Activated naive CD4-positive, alpha-beta T cell treated with anti-CD3 and anti-CD28 coated beads, Interleukin-2, amount 50 U/mL, for 24 hours (primary cell): Measurements from ENCODE around the gene NEURL1.
A peak's percentile ranks its signal among the peaks of the same experiment; 100 is the strongest.
"Not testable (repeated sequence)": the region's sequence is repeated elsewhere in the genome, so short reads cannot be mapped to it uniquely, and the experiment has no call there.

Experiments
- H3K27ac Mint-ChIP-seq: one replicate; pipeline ENCODE4 v1.8.0; 2021; ENCODE audit warnings: mild to moderate bottlenecking, mixed read lengths
- H3K27me3 Mint-ChIP-seq: one replicate; pipeline ENCODE4 v1.8.0; 2021; ENCODE audit warnings: mixed read lengths
- H3K36me3 Mint-ChIP-seq: one replicate; pipeline ENCODE4 v1.8.0; 2021; ENCODE audit warnings: mixed read lengths
- H3K4me1 Mint-ChIP-seq: one replicate; pipeline ENCODE4 v1.8.0; 2021; ENCODE audit warnings: mixed read lengths
- H3K4me3 Mint-ChIP-seq: one replicate; pipeline ENCODE4 v1.8.0; 2021; ENCODE audit warnings: mild to moderate bottlenecking, mixed read lengths
- H3K9me3 Mint-ChIP-seq: one replicate; pipeline ENCODE4 v1.8.0; 2021; ENCODE audit warnings: mixed read lengths

Gene NEURL1

GRCh38 chr10:103600956-103601569 is 107.6 kb downstream of the NEURL1 start:
- no peaks in the 10 kb centered on the region for H3K36me3 Mint-ChIP-seq
- H3K27ac Mint-ChIP-seq: peak overlapping the region; percentile 32
- H3K4me3 Mint-ChIP-seq: no peak overlapping the region
- H3K4me1 Mint-ChIP-seq: no peaks in the 10 kb centered on the region
- H3K9me3 Mint-ChIP-seq: no peaks in the 10 kb centered on the region
- H3K27me3 Mint-ChIP-seq: no peaks in the 10 kb centered on the region

GRCh38 chr10:103602028-103602851 is 108.7 kb downstream of the NEURL1 start:
- H3K27ac Mint-ChIP-seq: no peak overlapping the region
- H3K9me3 Mint-ChIP-seq: no peaks in the 10 kb centered on the region
- no peaks in the 10 kb centered on the region for H3K4me1 Mint-ChIP-seq
- no peaks in the 10 kb centered on the region for H3K36me3 Mint-ChIP-seq
- no peak overlapping the region for H3K4me3 Mint-ChIP-seq
- no peaks in the 10 kb centered on the region for H3K27me3 Mint-ChIP-seq

DNA sequence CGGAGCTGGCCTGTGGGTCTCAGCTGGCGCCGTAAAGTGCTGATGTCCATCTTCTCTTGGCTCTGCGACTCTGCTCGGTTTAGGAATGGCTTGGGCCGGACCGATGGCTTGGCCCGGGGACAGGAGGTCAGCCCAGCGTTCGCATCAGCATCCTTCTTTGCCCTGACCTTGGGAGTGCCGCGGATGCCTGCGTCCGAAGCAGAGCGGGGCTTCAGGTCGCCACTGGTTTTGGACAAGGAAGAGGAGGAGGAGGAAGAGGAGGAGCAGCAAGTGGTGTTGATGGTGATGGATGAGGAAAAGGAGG is 109.3 kb downstream of the NEURL1 start:
- Mint-ChIP-seq H3K9me3 (no peaks in the 10 kb centered on the region), H3K36me3 (no peaks in the 10 kb centered on the region), H3K27ac (no peak overlapping the region), H3K4me1 (no peaks in the 10 kb centered on the region), H3K27me3 (no peaks in the 10 kb centered on the region), H3K4me3 (no peak overlapping the region)

DNA sequence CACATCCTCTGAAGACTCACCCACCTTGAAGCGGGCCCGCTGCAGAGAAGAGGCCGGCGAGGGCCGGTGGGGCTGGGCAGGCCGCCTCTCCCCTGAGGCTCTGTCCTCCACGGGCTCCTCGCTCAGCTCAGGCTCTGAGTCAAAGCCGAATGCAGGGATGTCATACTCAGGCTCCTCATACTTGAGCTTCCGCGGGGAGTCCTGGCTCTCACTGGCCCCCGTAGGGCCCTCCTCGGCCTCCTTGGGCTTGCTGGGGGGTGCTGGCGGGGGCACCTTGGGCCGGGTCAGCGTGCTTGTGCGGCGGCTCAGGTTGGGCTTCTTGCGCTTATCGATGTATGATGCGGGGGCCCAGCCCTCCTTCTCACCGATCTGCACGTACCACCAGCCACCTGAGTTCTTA is 109.9 kb downstream of the NEURL1 start:
- no peaks in the 10 kb centered on the region for H3K27me3 Mint-ChIP-seq
- H3K9me3 Mint-ChIP-seq: no peaks in the 10 kb centered on the region
- H3K36me3 Mint-ChIP-seq: no peaks in the 10 kb centered on the region
- no peak overlapping the region for H3K27ac Mint-ChIP-seq
- H3K4me1 Mint-ChIP-seq: no peaks in the 10 kb centered on the region
- H3K4me3 Mint-ChIP-seq: no peak overlapping the region

- no peaks in the 10 kb centered on the region for H3K27me3 Mint-ChIP-seq
- H3K36me3 Mint-ChIP-seq: no peaks in the 10 kb centered on the region
- no peak overlapping the region for H3K4me3 Mint-ChIP-seq
- no peaks in the 10 kb centered on the region for H3K9me3 Mint-ChIP-seq
- no peaks in the 10 kb centered on the region for H3K4me1 Mint-ChIP-seq
- no peak overlapping the region for H3K27ac Mint-ChIP-seq
Measured at GRCh38 chr10:103605359-103606096, 112.0 kb downstream of the NEURL1 start.

DNA sequence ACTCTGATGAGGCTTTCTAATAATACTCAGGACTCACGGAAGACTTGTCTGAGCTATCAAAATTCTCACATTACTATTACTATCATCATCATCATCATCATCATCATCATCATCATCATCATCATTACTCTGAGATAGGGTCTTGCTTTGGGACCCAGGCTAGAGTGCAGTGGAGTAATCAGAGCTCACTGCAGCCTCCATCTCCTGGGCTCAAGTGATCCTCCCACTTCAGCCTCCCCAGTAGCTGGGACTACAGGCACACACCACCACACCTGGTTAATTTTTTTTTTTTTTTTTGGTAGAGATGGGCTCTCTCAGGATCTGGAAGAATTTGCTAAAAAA is 112.6 kb downstream of the NEURL1 start:
- H3K36me3 Mint-ChIP-seq, H3K4me1 Mint-ChIP-seq, H3K27me3 Mint-ChIP-seq, H3K4me3 Mint-ChIP-seq, H3K27ac Mint-ChIP-seq, H3K9me3 Mint-ChIP-seq: not testable (repeated sequence)

GRCh38 chr10:103607051-103607450 is 113.5 kb downstream of the NEURL1 start:
- not testable (repeated sequence) for H3K4me1 Mint-ChIP-seq, H3K27me3 Mint-ChIP-seq, H3K4me3 Mint-ChIP-seq, H3K9me3 Mint-ChIP-seq, H3K36me3 Mint-ChIP-seq, H3K27ac Mint-ChIP-seq

DNA sequence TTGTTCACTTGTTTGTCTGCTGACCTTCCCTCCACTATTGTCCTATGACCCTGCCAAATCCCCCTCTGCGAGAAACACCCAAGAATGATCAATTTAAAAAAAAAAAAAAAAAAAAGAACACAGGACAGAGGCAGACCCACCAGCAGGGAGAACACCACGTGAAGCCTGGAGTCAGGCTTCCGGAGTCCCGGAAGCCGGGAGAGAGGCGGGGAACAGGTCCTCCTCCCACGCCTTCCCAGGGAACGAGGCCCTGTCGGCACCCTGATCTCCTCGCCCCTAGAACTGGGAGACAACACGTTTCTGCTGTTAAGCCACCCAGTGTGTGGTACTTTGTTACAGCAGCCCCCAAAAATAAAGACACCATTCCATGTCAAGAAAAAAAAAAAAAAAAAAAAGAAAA is 114.6 kb downstream of the NEURL1 start:
- peak overlapping the region; percentile 17 for H3K27ac Mint-ChIP-seq
- H3K4me3 Mint-ChIP-seq, H3K9me3 Mint-ChIP-seq, H3K4me1 Mint-ChIP-seq, H3K27me3 Mint-ChIP-seq, H3K36me3 Mint-ChIP-seq: not testable (repeated sequence)

DNA sequence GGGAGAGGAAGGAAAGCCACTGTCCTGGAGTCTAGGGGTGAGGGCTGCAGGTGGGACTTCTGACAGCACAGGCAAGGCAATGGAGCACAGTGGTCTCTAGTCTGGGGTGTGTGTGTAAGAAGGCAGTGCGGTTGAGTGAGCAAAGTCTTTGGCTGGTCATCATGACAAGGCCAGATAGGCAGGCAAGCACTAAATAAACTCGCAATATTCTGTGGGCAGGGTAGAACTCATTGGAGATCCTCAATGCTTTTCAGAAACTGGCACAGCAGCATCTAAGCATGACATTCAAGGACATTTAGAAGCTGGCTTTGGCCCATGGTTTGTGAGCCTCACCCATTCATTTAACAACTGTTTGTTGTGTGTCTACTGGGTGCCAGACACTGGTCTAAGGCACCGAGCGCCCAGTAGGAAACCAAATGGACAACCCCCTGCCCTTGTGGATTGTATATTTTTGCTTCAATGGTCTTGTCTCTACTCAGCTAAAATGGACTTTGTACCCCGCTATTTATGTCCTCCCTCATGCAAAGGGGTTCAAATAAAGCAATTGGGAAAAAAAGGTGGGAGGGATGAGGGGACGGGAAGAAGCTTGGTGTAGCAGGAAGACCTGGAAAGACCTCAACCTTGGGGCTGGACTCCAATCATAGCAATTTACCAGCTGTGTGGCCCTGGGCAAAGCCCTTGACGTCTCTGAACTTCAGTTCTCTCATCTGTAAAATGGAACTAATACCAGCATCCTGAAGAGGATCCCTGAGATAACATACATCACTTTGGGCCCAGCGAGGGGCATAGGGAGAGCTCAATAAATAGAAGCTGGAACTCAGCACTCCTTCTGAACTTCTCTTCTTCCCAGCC is 116.0 kb downstream of the NEURL1 start:
- no peaks in the 10 kb centered on the region for H3K36me3 Mint-ChIP-seq
- no peak overlapping the region for H3K27ac Mint-ChIP-seq
- no peaks in the 10 kb centered on the region for H3K9me3 Mint-ChIP-seq
- H3K4me3 Mint-ChIP-seq: no peak overlapping the region
- no peaks in the 10 kb centered on the region for H3K4me1 Mint-ChIP-seq
- H3K27me3 Mint-ChIP-seq: no peaks in the 10 kb centered on the region

DNA sequence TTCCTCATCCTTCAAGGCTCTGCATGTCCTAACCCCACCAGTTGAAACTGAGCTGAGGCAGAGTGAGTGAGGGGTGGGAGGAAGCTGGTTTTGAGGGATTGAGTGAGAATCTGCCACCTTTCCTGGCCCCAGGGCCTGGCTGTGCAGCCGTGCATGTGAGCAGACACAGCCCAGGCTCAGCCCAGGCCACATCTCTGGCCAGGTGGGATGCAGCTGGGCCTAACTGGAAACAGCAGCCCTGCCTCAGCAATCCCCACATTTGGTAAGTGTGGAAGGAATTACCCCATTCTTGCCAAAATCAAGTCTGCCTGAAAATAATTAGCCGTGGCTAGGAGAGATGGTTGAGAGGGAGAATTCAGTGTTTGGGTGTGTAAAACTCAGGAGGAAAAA is 116.6 kb downstream of the NEURL1 start:
- Mint-ChIP-seq H3K4me3 (no peak overlapping the region), H3K36me3 (no peaks in the 10 kb centered on the region), H3K9me3 (no peaks in the 10 kb centered on the region), H3K27ac (no peak overlapping the region), H3K27me3 (no peaks in the 10 kb centered on the region), H3K4me1 (no peaks in the 10 kb centered on the region)

DNA sequence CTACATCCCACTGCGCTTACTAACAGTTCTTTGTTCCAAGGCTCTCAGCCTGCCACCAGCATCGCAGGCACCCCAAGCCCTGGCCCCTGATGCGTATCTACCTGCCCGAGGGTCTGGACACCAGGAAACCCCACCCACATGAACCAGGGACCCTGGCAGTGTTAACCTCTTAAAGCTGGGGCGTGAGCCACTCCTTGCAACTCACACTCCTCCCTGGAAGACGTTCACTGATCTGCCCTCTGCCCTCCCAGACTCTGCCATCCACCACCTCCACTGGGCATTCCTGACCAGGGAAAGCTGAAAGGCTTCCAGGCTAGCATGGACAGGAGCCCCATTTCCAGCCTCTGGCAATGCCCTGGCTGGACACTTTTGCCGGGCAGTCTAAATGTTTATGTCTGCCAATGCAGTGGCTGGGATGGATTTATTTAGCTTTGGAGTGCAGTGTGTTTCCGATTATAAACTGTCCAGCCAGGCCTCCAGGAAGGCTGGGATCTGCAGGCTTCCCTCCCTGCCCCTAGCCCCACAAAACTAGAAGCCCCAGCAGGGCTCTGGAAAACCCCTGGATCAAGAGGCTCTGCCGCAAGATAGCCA is 117.5 kb downstream of the NEURL1 start:
- Mint-ChIP-seq H3K36me3 (no peaks in the 10 kb centered on the region), H3K27me3 (no peaks in the 10 kb centered on the region), H3K9me3 (no peaks in the 10 kb centered on the region), H3K27ac (no peak overlapping the region), H3K4me1 (no peaks in the 10 kb centered on the region), H3K4me3 (no peak overlapping the region)

DNA sequence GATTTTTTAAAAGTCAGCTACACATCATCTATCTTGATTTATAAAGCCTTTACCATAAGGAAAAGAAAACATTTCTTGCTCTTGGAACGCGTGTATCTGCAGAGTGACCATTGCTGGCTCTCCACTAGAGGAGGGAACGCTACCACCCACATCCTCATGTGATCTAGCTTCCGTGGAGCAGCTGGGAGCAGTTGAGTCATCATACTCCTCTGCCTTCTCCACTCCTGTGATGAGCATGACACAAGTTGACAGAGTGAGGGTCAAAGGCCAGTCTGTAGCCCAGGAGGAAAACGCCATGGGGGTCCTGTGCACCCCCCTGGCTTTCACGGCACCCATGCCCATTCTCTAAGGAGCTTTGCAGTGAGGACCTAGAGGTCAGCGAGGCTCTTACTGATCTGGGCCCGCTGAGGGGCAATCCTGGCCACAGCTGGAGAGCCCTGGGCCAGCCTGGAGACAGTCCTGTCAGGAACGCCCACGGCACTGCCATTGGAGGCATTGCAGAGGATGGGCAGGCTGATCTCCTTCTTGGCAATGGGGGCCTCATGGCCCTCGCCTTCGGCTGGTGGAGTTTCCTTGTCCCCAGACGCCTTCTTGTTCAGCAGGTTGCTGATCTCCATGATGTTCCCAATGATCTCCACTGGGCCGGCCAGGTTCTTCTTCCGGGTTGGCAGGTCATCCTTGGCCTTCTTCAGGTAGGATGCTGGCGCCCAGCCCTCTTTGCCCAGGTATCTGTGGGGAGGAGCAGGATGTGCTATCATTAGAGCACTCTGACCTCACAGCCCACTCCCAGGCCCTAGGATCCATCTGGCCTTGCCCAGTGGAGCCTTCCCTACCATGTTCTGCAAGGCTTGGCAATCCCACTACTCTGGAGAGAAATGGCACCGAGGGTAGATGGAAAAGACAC is 119.2 kb downstream of the NEURL1 start:
- Mint-ChIP-seq H3K4me3 (no peak overlapping the region), H3K9me3 (no peaks in the 10 kb centered on the region), H3K27ac (no peak overlapping the region), H3K4me1 (no peaks in the 10 kb centered on the region), H3K27me3 (no peaks in the 10 kb centered on the region), H3K36me3 (no peaks in the 10 kb centered on the region)

GRCh38 chr10:103613616-103614015 is 120.1 kb downstream of the NEURL1 start:
- Mint-ChIP-seq H3K4me3 (no peak overlapping the region), H3K36me3 (no peaks in the 10 kb centered on the region), H3K4me1 (no peaks in the 10 kb centered on the region), H3K27me3 (no peaks in the 10 kb centered on the region), H3K27ac (no peak overlapping the region), H3K9me3 (no peaks in the 10 kb centered on the region)

DNA sequence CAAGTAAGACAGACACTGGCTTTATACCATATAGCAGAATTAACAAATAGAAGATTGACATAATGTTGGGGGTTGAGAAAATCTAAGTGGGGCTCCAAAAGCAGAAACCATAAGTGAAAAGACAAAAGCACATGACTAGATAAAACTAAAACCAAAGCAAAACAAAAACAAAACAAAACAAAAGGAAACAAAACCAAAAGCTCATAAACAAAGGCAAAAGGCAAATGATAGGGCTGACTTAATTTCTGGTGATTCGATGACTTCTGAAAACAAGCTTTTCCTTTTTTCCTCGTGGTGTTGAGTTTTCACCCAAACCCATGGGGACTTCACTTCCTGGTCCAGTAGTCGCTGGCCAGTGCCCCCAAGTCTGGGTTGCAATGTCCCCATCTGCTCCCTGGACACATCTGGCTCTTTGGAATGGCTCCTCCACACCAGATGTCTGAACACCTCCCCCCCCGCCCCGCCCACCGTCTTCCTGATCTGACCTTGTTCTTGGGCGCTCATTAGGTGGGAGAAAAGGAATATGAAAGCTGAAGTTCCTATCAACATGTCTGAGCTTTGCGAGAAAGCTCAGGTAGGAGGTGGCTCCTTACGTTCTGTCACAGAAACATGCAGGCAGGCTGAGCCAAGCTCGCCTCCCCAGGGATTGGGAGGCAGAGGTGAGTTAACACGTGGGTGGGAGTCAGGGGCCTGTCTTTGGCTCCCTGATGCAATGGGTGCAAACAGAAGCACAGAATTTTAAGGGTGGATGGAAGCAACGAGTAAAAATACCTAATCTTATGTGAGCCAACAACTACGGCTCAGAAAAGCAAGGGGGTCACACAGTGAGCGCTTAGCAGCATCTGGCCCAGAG is 121.0 kb downstream of the NEURL1 start:
- no peaks in the 10 kb centered on the region for H3K27me3 Mint-ChIP-seq
- H3K4me3 Mint-ChIP-seq: no peak overlapping the region
- H3K9me3 Mint-ChIP-seq: no peaks in the 10 kb centered on the region
- H3K27ac Mint-ChIP-seq: no peak overlapping the region
- H3K36me3 Mint-ChIP-seq: no peaks in the 10 kb centered on the region
- no peaks in the 10 kb centered on the region for H3K4me1 Mint-ChIP-seq
